Upper lobe of left lung (tissue), 6 donors: ENCODE data around the gene CACNA1S. TPM values are rescaled to one million over a fixed set of nuclear protein-coding genes. Genes with fewer than 3 reads are reported as not detected.

Experiments used
- ATAC-seq, 2 donors: fragments of 200-7000 bp; cut with Tn5 transposase; one replicate each; pipeline ENCODE4 v1.9.1; 2022; ENCODE audit warnings: mild to moderate bottlenecking in 2 of 2, moderate library complexity in 2 of 2; ENCODE audit not compliant: low FRiP score in 2 of 2
- DNase-seq, 2 donors: peaks; one replicate each; pipeline ENCODE4 v3.0.0-alpha.2; 2019 to 2020
- H3K27ac ChIP-seq, 4 donors: fragments of 200-600 bp; sonication (generic); one replicate each; pipeline ENCODE4 v1.5.1; 2016 to 2019
- H3K27me3 ChIP-seq, 4 donors: fragments of 200-600 bp; sonication (generic); one replicate each; pipeline ENCODE4 v1.5.1; 2017 to 2019
- H3K36me3 ChIP-seq, 4 donors: fragments of 200-600 bp; sonication (generic); one replicate each; pipeline ENCODE4 v1.5.1; 2016 to 2019
- H3K4me1 ChIP-seq, 4 donors: fragments of 200-600 bp; sonication (generic); one replicate each; pipeline ENCODE4 v1.5.1; 2018 to 2019
- H3K4me3 ChIP-seq, 4 donors: fragments of 200-600 bp; sonication (generic); one replicate each; pipeline ENCODE4 v1.5.1; 2017 to 2019; ENCODE audit warnings: mild to moderate bottlenecking in 2 of 4, moderate library complexity in 1 of 4
- H3K9me3 ChIP-seq, 4 donors: fragments of 200-600 bp; sonication (generic); one replicate each; pipeline ENCODE4 v1.5.1; 2018 to 2019
- EP300 ChIP-seq, 4 donors: sonication (generic); formaldehyde crosslinking; IDR thresholded peaks; one replicate each; pipeline ENCODE4 v1.5.1; 2017; ENCODE audit warnings: antibody characterized with exemption in 4 of 4, control low read depth in 2 of 4
- POLR2A ChIP-seq, 4 donors: fragments of 450-650 bp; IDR thresholded peaks; one replicate each; pipeline ENCODE4 v1.5.1; 2016 to 2017; ENCODE audit warnings: antibody characterized with exemption in 4 of 4, mild to moderate bottlenecking in 2 of 4
- POLR2AphosphoS5 ChIP-seq, 2 donors: sonication (generic); formaldehyde crosslinking; IDR thresholded peaks; one replicate each; pipeline ENCODE4 v1.5.1; 2017; ENCODE audit warnings: antibody characterized with exemption in 2 of 2
- WGBS, 2 donors: methylation state at CpG; one replicate each; pipeline ENCODE4 v1.1.5; 2017 to 2018; 5-methylcytosine and 5-hydroxymethylcytosine counted together
- total RNA-seq, 6 donors: library from RNA; depleted of rRNA in 4 of 6; stranded (reverse); fragments of >200 nt in 4 of 6; gene quantifications; one replicate each; pipeline versions ENCODE4 v1.1.0 to v1.2.1, GENCODE V29; 2016 to 2021
- TF ChIP-seq, protein P1 (sequence below), 6 experiments: fragments of 450-650 bp in 4 of 6; fragments of 200-600 bp in 2 of 6; sonication (generic) in 2 of 6; IDR thresholded peaks; one replicate each; pipeline ENCODE4 v1.5.1; 2016 to 2019; ENCODE audit warnings: antibody characterized with exemption in 6 of 6
- donor health status: DM: no; HTN: no; CAD: no; lungs with moderate emphysema.
- donor health status: DM: no; HTN: yes; CAD: no; lungs with severe emphysema.

The CACNA1S gene
- total RNA-seq, 6 donors from 2014 or later, result 0.03 to 0.30 (median 0.10) TPM; not detected in 3

DNA sequence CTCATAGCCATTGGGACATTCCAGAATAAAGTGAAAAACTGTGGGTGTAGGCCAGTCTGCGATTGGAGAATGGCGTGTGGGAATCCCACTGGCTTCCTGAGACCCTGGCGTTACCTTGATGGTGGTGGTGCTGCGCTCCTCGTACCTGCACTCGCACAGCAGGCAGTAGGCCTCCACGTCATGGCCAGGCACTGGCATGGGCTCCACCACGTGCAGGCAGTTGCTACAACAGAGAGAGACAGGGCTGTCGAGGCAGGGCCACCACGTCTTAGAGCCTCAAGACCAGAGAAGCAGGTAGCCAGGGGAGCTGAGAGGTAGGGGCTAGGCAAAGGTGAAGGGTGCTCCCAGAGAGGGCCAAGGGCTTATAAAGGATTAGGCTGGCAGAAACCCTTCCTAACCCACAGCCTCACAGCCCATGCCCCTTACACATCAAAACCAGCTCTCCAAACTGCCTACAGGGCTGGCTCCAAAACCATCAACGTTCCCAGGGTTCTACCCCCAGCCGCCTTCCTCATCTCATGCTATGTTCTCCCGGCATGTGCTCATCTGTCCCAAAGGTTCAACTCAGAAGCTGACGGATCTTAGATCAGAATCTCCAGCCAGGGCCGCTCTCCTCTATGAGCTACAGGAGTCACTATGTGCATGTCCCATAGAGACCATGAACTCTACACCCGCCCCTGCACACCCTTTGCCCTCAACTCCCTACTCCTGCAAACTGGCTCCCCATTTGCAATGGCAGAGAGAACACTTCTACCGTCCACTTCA is 34.6 kb upstream of the CACNA1S start:
- Histone ChIP-seq H3K9me3 (no peaks in the 10 kb centered on the region), H3K36me3 (peaks cover 30 to 90% (median 44%) of the 10 kb centered on the region in 4 donors), H3K4me1 (no peaks in the 10 kb centered on the region), H3K27ac (no peak overlapping the region), H3K27me3 (no peaks in the 10 kb centered on the region), H3K4me3 (no peak overlapping the region)
- TF ChIP-seq POLR2A (IDR thresholded peaks at IDR 0.05) (no peak), POLR2AphosphoS5 (IDR thresholded peaks at IDR 0.05) (no peak), EP300 (IDR thresholded peaks at IDR 0.05) (no peak)
- TF ChIP-seq, protein P1, sequence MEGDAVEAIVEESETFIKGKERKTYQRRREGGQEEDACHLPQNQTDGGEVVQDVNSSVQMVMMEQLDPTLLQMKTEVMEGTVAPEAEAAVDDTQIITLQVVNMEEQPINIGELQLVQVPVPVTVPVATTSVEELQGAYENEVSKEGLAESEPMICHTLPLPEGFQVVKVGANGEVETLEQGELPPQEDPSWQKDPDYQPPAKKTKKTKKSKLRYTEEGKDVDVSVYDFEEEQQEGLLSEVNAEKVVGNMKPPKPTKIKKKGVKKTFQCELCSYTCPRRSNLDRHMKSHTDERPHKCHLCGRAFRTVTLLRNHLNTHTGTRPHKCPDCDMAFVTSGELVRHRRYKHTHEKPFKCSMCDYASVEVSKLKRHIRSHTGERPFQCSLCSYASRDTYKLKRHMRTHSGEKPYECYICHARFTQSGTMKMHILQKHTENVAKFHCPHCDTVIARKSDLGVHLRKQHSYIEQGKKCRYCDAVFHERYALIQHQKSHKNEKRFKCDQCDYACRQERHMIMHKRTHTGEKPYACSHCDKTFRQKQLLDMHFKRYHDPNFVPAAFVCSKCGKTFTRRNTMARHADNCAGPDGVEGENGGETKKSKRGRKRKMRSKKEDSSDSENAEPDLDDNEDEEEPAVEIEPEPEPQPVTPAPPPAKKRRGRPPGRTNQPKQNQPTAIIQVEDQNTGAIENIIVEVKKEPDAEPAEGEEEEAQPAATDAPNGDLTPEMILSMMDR (IDR thresholded peaks at IDR 0.05), result no peak
- no peak for ATAC-seq
- peak in 1 of 2 donors; percentile 18 for DNase-seq
- 94 to 96% methylated on average over 16 to 17 of the region's 17 CpGs for WGBS, 2 donors

DNA sequence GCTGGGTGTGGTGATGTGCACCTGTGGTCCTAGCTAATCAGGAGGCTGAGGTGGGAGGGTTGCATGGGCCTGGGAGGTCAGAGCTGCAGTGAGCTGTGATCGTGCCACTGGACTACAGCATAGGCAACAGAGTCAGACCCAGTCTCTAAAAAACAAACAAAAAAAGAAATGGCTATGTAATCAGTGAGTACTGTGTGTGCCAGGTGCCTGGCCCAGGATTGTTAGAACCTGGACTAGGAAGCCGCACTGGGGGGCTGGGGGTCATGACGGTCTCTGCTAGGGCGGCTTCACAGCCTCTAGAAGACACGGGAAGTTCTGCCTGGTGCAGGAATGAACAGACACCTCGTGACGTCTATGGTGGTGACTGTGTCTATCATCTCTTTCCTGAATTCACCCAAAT is 33.6 kb upstream of the CACNA1S start:
- Histone ChIP-seq H3K27ac (no peak overlapping the region), H3K4me3 (no peak overlapping the region), H3K27me3 (no peaks in the 10 kb centered on the region), H3K4me1 (no peaks in the 10 kb centered on the region), H3K9me3 (no peaks in the 10 kb centered on the region), H3K36me3 (peaks cover 30 to 91% (median 49%) of the 10 kb centered on the region in 4 donors)
- 95 to 98% methylated on average over 7 of the region's 7 CpGs for WGBS, 2 donors
- DNase-seq, result no peak
- ATAC-seq, result no peak
- TF ChIP-seq EP300 (IDR thresholded peaks at IDR 0.05) (no peak), POLR2A (IDR thresholded peaks at IDR 0.05) (no peak)

DNA sequence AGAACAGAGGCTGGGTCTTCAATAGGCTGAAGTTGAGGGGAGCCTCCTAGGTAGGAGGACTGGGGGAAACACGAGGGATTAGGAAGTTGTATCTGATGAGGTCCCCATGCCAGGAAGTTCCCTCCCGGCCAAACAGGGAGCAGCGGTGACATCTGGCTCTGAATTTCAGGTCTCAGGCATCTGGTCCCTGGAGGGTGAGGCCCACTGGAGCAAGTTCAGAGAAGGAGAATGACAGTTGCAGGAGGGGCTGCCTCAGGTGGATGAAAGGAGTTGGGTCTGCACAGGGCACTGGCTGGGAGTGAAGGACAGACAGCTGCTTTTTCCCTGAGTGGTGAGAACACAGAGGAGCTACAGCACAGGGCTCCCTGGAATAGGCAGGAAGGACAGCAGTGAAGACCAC is 32.9 kb upstream of the CACNA1S start:
- no peaks in the 10 kb centered on the region for H3K9me3 ChIP-seq
- H3K27ac ChIP-seq, result no peak overlapping the region
- TF ChIP-seq POLR2A (IDR thresholded peaks at IDR 0.05) (no peak), POLR2AphosphoS5 (IDR thresholded peaks at IDR 0.05) (no peak), EP300 (IDR thresholded peaks at IDR 0.05) (no peak)
- TF ChIP-seq, protein P1 (IDR thresholded peaks at IDR 0.05), result no peak
- peaks cover 30 to 93% (median 51%) of the 10 kb centered on the region in 4 donors for H3K36me3 ChIP-seq
- ATAC-seq (no peak), DNase-seq (no peak)
- H3K4me1 ChIP-seq, result no peaks in the 10 kb centered on the region
- no peaks in the 10 kb centered on the region for H3K27me3 ChIP-seq
- H3K4me3 ChIP-seq, result no peak overlapping the region
- WGBS, 2 donors, result 82 to 92% methylated on average over 3 of the region's 3 CpGs

GRCh38 chr1:201144701-201145100 is 32.5 kb upstream of the CACNA1S start:
- Histone ChIP-seq H3K27me3 (no peaks in the 10 kb centered on the region), H3K9me3 (no peaks in the 10 kb centered on the region), H3K4me1 (no peaks in the 10 kb centered on the region), H3K27ac (no peak overlapping the region), H3K36me3 (peaks cover 30 to 93% (median 53%) of the 10 kb centered on the region in 4 donors), H3K4me3 (no peak overlapping the region)
- TF ChIP-seq POLR2A (IDR thresholded peaks at IDR 0.05) (no peak), EP300 (IDR thresholded peaks at IDR 0.05) (no peak), POLR2AphosphoS5 (IDR thresholded peaks at IDR 0.05) (no peak)
- TF ChIP-seq, protein P1 (IDR thresholded peaks at IDR 0.05), result no peak
- 86 to 88% methylated on average over 5 of the region's 5 CpGs for WGBS, 2 donors
- DNase-seq (no peak), ATAC-seq (no peak)

DNA sequence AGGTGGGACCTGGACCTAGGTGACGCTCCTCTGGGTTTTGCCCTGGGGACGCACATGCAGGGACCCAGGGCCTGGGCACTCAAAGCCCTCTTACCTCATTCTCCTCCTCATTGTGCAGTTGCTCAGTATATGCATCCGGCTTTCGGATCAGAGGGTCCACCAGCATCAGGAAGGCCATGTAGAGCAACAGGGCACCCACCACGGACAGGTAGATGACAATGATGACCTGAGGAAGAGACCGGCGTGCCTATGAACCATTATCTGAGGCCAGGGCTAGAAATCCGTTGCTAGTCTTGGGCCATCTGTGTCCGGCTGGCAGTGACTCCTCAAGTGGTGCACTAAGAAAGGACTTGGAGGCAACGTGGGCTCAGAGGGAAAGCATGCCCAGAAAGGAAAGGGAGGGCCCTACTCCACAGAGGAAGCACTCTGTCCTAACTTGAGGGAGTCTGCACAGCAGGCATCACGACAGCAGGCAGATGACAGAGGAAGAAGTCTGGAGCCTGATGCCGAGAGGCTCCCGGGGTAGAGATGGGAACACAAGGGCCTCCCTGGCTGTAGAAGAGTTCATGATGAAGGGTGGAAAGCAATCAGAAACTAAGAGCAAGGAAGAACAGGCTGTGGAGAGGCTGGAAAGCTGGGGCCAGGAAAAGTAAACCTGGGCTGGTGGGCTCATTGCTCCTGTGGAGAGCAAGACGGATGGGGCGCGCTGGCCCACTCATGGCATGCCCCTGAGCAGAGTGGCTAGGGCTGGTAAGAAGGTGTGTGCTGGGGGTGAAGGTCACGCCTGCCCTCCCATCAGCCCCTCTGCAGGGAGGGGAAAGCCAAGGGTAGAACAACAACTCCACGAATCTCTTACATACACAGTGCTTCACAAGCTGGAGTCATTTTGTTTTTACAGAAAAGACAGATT is 31.8 kb upstream of the CACNA1S start:
- Histone ChIP-seq H3K27me3 (no peaks in the 10 kb centered on the region), H3K36me3 (peaks cover 34 to 94% (median 57%) of the 10 kb centered on the region in 4 donors), H3K9me3 (no peaks in the 10 kb centered on the region), H3K27ac (no peak overlapping the region), H3K4me3 (no peak overlapping the region), H3K4me1 (no peaks in the 10 kb centered on the region)
- DNase-seq, result no peak
- ATAC-seq, result no peak
- 88% methylated on average over 13 to 18 of the region's 18 CpGs for WGBS, 2 donors
- TF ChIP-seq POLR2A (IDR thresholded peaks at IDR 0.05) (no peak), POLR2AphosphoS5 (IDR thresholded peaks at IDR 0.05) (no peak), EP300 (IDR thresholded peaks at IDR 0.05) (no peak)
- TF ChIP-seq, protein P1 (IDR thresholded peaks at IDR 0.05), result no peak
